ENCODE measurements around the gene WNT10A. TPM values are rescaled to one million over a fixed set of nuclear protein-coding genes. Genes with fewer than 3 reads are reported as not detected.

WNT10A gene
- total RNA-seq, 3 donors from 2014 or later (not counting 1 experiment from before 2014, with no cell fraction given), result 0.92 to 2.9 (median 2.9) TPM

GRCh38 chr2:218875692-218876246 is 4.9 kb upstream of the WNT10A start:
- H3K4me1 ChIP-seq (ENCODE audit: control insufficient read depth, insufficient read depth, low read length), result peaks cover 47% of the 10 kb centered on the region
- Mint-ChIP-seq H3K27ac (no peak overlapping the region), H3K9me3 (no peaks in the 10 kb centered on the region), H3K36me3 (no peaks in the 10 kb centered on the region), H3K27me3 (ENCODE audit: low read depth in 2 of 2) (peaks cover 44 to 50% of the 10 kb centered on the region in 2 donors), H3K4me1 (peaks cover 0 to 33% of the 10 kb centered on the region in 2 donors), H3K4me3 (no peak overlapping the region)
- H3K4me3 ChIP-seq (ENCODE audit: low read length), result no peak overlapping the region
- no peak for ATAC-seq
- H3K27me3 ChIP-seq (ENCODE audit: control insufficient read depth, insufficient read depth, low read length), result peaks cover 34% of the 10 kb centered on the region
- H3K9me3 ChIP-seq (ENCODE audit: control insufficient read depth, insufficient read depth, low read length), result no peaks in the 10 kb centered on the region
- H3K27ac ChIP-seq (ENCODE audit: low read length), result no peak overlapping the region
- no peak for DNase-seq
- WGBS (ENCODE audit: insufficient coverage), result 41% methylated on average over 2 of the region's 2 CpGs
- TF ChIP-seq CTCF (IDR thresholded peaks at IDR 0.05), result no peak
- intact Hi-C loops (cut with micrococcal nuclease), result loop anchor here (1.0 kb wide), 1 partner anchor 23 kb away; no protein-coding TSS in a partner anchor
- no peaks in the 10 kb centered on the region for H3K36me3 ChIP-seq (ENCODE audit: control insufficient read depth, insufficient read depth, low read length)

GRCh38 chr2:218876562-218877219 is 4.0 kb upstream of the WNT10A start:
- H3K36me3 ChIP-seq (ENCODE audit: control insufficient read depth, insufficient read depth, low read length), result no peaks in the 10 kb centered on the region
- peaks cover 0 to 31% of the 10 kb centered on the region in 2 donors for H3K4me1 Mint-ChIP-seq
- 2% methylated on average over 3 of the region's 3 CpGs for WGBS (ENCODE audit: insufficient coverage)
- TF ChIP-seq CTCF (IDR thresholded peaks at IDR 0.05), result peak; percentile 98
- H3K27me3 Mint-ChIP-seq (ENCODE audit: low read depth in 2 of 2), result peaks cover 47 to 56% of the 10 kb centered on the region in 2 donors
- no peak overlapping the region for H3K4me3 Mint-ChIP-seq
- H3K27me3 ChIP-seq (ENCODE audit: control insufficient read depth, insufficient read depth, low read length), result peaks cover 37% of the 10 kb centered on the region
- no peaks in the 10 kb centered on the region for H3K9me3 Mint-ChIP-seq
- H3K27ac Mint-ChIP-seq, result no peak overlapping the region
- no peak overlapping the region for H3K27ac ChIP-seq (ENCODE audit: low read length)
- DNase-seq, result peak; percentile 64 to 88
- H3K9me3 ChIP-seq (ENCODE audit: control insufficient read depth, insufficient read depth, low read length), result no peaks in the 10 kb centered on the region
- H3K4me3 ChIP-seq (ENCODE audit: low read length), result no peak overlapping the region
- H3K4me1 ChIP-seq (ENCODE audit: control insufficient read depth, insufficient read depth, low read length), result peaks cover 44% of the 10 kb centered on the region
- H3K36me3 Mint-ChIP-seq, result no peaks in the 10 kb centered on the region
- intact Hi-C loops (cut with micrococcal nuclease), result loop anchor here (1.0 kb wide), 1 partner anchor 22 kb away; no protein-coding TSS in a partner anchor
- peak in 2 of 3 donors; percentile 26 to 33 for ATAC-seq

DNA sequence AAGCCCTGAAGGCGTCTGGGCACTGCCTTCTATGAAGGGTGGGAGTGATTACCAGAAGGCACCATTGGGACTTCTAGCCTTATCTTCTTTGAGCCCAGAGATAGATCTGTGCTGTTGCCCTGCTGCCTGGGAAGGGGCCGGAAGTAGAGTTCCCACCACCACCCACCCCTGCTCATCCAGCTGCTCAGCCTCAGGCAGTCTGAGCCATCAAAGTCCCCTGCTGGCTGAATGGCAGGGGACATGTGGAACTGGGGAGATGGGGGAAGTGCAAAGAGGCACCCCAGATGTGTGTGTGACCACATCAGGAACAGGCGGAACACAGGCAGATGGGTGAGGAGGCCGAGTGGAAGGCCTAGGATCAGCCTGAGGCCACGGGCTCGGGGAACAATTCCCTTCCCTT is 3.3 kb upstream of the WNT10A start:
- peaks cover 38% of the 10 kb centered on the region for H3K4me1 ChIP-seq (ENCODE audit: control insufficient read depth, insufficient read depth, low read length)
- DNase-seq (no peak), ATAC-seq (no peak)
- no peaks in the 10 kb centered on the region for H3K9me3 ChIP-seq (ENCODE audit: control insufficient read depth, insufficient read depth, low read length)
- whole genome bisulfite sequencing (ENCODE audit: insufficient coverage), result 79% methylated on average over 5 of the region's 6 CpGs
- intact Hi-C loops (cut with micrococcal nuclease), result no loop called here
- H3K27me3 Mint-ChIP-seq (ENCODE audit: low read depth in 2 of 2), result peaks cover 47 to 53% of the 10 kb centered on the region in 2 donors
- no peak overlapping the region for H3K4me3 ChIP-seq (ENCODE audit: low read length)
- H3K4me1 Mint-ChIP-seq, result peaks cover 0 to 26% of the 10 kb centered on the region in 2 donors
- TF ChIP-seq CTCF (IDR thresholded peaks at IDR 0.05), result no peak
- H3K36me3 Mint-ChIP-seq, result no peaks in the 10 kb centered on the region
- no peaks in the 10 kb centered on the region for H3K9me3 Mint-ChIP-seq
- H3K27me3 ChIP-seq (ENCODE audit: control insufficient read depth, insufficient read depth, low read length), result peaks cover 40% of the 10 kb centered on the region
- no peak overlapping the region for H3K4me3 Mint-ChIP-seq
- no peaks in the 10 kb centered on the region for H3K36me3 ChIP-seq (ENCODE audit: control insufficient read depth, insufficient read depth, low read length)
- H3K27ac ChIP-seq (ENCODE audit: low read length), result no peak overlapping the region
- H3K27ac Mint-ChIP-seq, result no peak overlapping the region

Data from natural killer cell (primary cell).